MM.1S (cell line): ENCODE data around the gene ADAMTS2.

Experiments used
- DNase-seq: peaks from one replicate; pipeline ENCODE4 v3.0.0-alpha.2; 2015
- H2AFZ ChIP-seq: fragments of 300-600 bp; sonication (generic); 2 replicates; pipeline ENCODE4 v1.6.0; 2016; ENCODE audit warnings: antibody characterized with exemption, low read length
- H3F3A ChIP-seq: fragments of 300-600 bp; sonication (generic); 2 replicates; pipeline ENCODE4 v1.6.1; 2016; ENCODE audit warnings: mild to moderate bottlenecking, antibody characterized with exemption, low read length, moderate library complexity, mixed read lengths; ENCODE audit not compliant: insufficient read depth
- H3K27ac ChIP-seq: fragments of 300-600 bp; sonication (generic); 2 replicates; pipeline ENCODE4 v1.5.1; 2016; ENCODE audit warnings: mild to moderate bottlenecking, low read length
- H3K27me3 ChIP-seq: fragments of 300-600 bp; sonication (generic); replicated peaks from 2 replicates; pipeline ENCODE4 v1.6.0; 2016; ENCODE audit warnings: low read length; ENCODE audit not compliant: insufficient read depth
- H3K36me3 ChIP-seq: fragments of 300-600 bp; sonication (generic); replicated peaks from 2 replicates; pipeline ENCODE4 v1.6.1; 2016; ENCODE audit warnings: mild to moderate bottlenecking, low read length, mixed read lengths; ENCODE audit not compliant: insufficient read depth
- H3K4me1 ChIP-seq: fragments of 300-600 bp; sonication (generic); 2 replicates; pipeline ENCODE4 v1.6.1; 2016; ENCODE audit warnings: low read length, mixed read lengths
- H3K4me2 ChIP-seq: fragments of 300-600 bp; sonication (generic); 2 replicates; pipeline ENCODE4 v1.6.0; 2016; ENCODE audit warnings: low read depth, low read length
- H3K4me3 ChIP-seq: fragments of 300-600 bp; sonication (generic); 2 replicates; pipeline ENCODE4 v1.5.1; 2016; ENCODE audit warnings: low read length, mixed read lengths
- H3K79me2 ChIP-seq: fragments of 300-600 bp; sonication (generic); 2 replicates; pipeline ENCODE4 v1.6.1; 2016; ENCODE audit warnings: mixed run types, low read length, mixed read lengths
- H3K9ac ChIP-seq: fragments of 300-600 bp; sonication (generic); 2 replicates; pipeline ENCODE4 v1.6.1; 2016; ENCODE audit warnings: low read length, mixed read lengths
- H3K9me2 ChIP-seq: fragments of 300-600 bp; sonication (generic); replicated peaks from 2 replicates; pipeline ENCODE4 v1.6.1; 2016; ENCODE audit warnings: mild to moderate bottlenecking, low read length, mixed read lengths; ENCODE audit not compliant: insufficient read depth
- H3K9me3 ChIP-seq: fragments of 300-600 bp; sonication (generic); replicated peaks from 2 replicates; pipeline ENCODE4 v1.6.1; 2016; ENCODE audit warnings: mild to moderate bottlenecking, low read length, mixed read lengths; ENCODE audit not compliant: insufficient read depth
- H4K20me1 ChIP-seq: fragments of 300-600 bp; sonication (generic); 2 replicates; pipeline ENCODE4 v1.6.1; 2016; ENCODE audit warnings: mild to moderate bottlenecking, low read length, moderate library complexity, mixed read lengths; ENCODE audit not compliant: insufficient read depth
- EZH2 ChIP-seq: fragments of 300-600 bp; sonication (generic); optimal IDR thresholded peaks from 2 replicates; pipeline ENCODE3; 2017; ENCODE audit warnings: low read depth, mild to moderate bottlenecking, antibody characterized with exemption, low read length, mixed read lengths
- EZH2phosphoT487 ChIP-seq: fragments of 300-600 bp; sonication (generic); IDR thresholded peaks from 2 replicates; pipeline ENCODE4 v1.6.1; 2018; ENCODE audit warnings: antibody characterized with exemption, low read length
- TF ChIP-seq, protein P1 (sequence below): fragments of 300-600 bp; sonication (generic); IDR thresholded peaks from 2 replicates; pipeline ENCODE4 v1.5.1; 2016; ENCODE audit warnings: antibody characterized with exemption, low read length, mixed read lengths

ADAMTS2 gene

DNA sequence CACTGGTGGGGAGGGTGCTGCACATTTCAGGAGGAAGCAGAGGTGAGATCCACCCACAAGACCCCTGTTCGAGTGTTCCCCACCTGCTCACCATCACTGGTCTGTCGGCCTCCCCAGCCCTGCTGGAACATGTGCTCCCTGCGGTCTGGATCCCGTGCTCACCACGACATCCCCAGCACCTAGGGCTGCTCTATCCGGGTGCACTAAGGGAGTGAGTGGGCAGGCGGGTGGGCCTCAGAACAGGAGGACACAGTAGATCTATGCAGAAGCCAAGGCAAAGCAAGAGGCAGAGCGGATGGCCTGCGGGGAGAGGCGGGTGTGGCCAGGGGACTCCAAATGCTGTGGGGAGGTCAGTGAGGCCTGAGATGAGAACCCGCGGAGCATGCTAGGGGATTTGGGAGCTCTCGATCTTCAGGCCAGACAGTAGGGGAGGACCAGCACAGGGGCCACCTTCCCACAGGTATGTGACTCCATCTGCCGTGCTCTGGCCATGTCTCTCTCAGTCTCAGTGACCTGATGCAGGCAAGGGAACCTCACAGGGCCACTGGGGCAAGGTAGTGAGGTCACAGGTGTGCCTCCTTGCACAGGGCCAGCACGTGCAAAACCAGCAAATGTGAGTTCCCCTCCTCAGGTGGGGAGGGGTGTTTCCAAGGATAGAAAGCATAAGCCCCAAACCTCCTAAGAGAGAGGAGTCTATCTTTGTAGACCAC, 150.9 kb downstream of the ADAMTS2 start:
- Histone ChIP-seq H3F3A (no peaks in the 10 kb centered on the region), H4K20me1 (no peaks in the 10 kb centered on the region), H3K9ac (no peak overlapping the region), H3K9me3 (no peaks in the 10 kb centered on the region), H3K4me3 (no peak overlapping the region), H3K9me2 (no peaks in the 10 kb centered on the region), H3K79me2 (no peaks in the 10 kb centered on the region), H3K4me1 (no peaks in the 10 kb centered on the region), H3K27me3 (peaks cover 15% of the 10 kb centered on the region), H3K36me3 (no peaks in the 10 kb centered on the region), H2AFZ (no peak overlapping the region), H3K4me2 (no peak overlapping the region), H3K27ac (no peak overlapping the region)
- no peak for TF ChIP-seq EZH2
- TF ChIP-seq, protein P1, sequence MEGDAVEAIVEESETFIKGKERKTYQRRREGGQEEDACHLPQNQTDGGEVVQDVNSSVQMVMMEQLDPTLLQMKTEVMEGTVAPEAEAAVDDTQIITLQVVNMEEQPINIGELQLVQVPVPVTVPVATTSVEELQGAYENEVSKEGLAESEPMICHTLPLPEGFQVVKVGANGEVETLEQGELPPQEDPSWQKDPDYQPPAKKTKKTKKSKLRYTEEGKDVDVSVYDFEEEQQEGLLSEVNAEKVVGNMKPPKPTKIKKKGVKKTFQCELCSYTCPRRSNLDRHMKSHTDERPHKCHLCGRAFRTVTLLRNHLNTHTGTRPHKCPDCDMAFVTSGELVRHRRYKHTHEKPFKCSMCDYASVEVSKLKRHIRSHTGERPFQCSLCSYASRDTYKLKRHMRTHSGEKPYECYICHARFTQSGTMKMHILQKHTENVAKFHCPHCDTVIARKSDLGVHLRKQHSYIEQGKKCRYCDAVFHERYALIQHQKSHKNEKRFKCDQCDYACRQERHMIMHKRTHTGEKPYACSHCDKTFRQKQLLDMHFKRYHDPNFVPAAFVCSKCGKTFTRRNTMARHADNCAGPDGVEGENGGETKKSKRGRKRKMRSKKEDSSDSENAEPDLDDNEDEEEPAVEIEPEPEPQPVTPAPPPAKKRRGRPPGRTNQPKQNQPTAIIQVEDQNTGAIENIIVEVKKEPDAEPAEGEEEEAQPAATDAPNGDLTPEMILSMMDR, result no peak
- TF ChIP-seq EZH2phosphoT487, result no peak
- no peak for DNase-seq

- Histone ChIP-seq H3K79me2 (no peaks in the 10 kb centered on the region), H3K36me3 (no peaks in the 10 kb centered on the region), H3K9me3 (no peaks in the 10 kb centered on the region), H3K27ac (no peak overlapping the region), H3F3A (no peaks in the 10 kb centered on the region), H3K27me3 (peaks cover 13% of the 10 kb centered on the region), H4K20me1 (no peaks in the 10 kb centered on the region), H3K4me1 (no peaks in the 10 kb centered on the region), H3K4me3 (no peak overlapping the region), H3K4me2 (no peak overlapping the region), H2AFZ (no peak overlapping the region), H3K9me2 (no peaks in the 10 kb centered on the region), H3K9ac (no peak overlapping the region)
- TF ChIP-seq EZH2, result no peak
- TF ChIP-seq, protein P1, result no peak
- no peak for TF ChIP-seq EZH2phosphoT487
- no peak for DNase-seq
These were observed 151.5 kb downstream of the ADAMTS2 start for GRCh38 chr5:179193746-179194145.

- Histone ChIP-seq H2AFZ (no peak overlapping the region), H3K4me1 (no peaks in the 10 kb centered on the region), H3F3A (no peaks in the 10 kb centered on the region), H3K4me3 (no peak overlapping the region), H4K20me1 (no peaks in the 10 kb centered on the region), H3K27me3 (peaks cover 15% of the 10 kb centered on the region), H3K27ac (no peak overlapping the region), H3K79me2 (no peaks in the 10 kb centered on the region), H3K36me3 (no peaks in the 10 kb centered on the region), H3K9me2 (no peaks in the 10 kb centered on the region), H3K4me2 (no peak overlapping the region), H3K9me3 (no peaks in the 10 kb centered on the region), H3K9ac (no peak overlapping the region)
- TF ChIP-seq, protein P1, result no peak
- TF ChIP-seq EZH2phosphoT487, result no peak
- TF ChIP-seq EZH2, result no peak
- no peak for DNase-seq
These were observed 152.3 kb downstream of the ADAMTS2 start for GRCh38 chr5:179192891-179193470.
